Body of pancreas (tissue), 4 donors: ENCODE results near the gene OPRL1.
A peak's percentile ranks its signal among the peaks of the same experiment; 100 is the strongest.

Source experiments
- POLR2A ChIP-seq, 3 donors: fragments of 450-650 bp; IDR thresholded peaks; one replicate each; pipeline ENCODE4 v1.6.1; 2016; ENCODE audit warnings: antibody characterized with exemption in 3 of 3, mild to moderate bottlenecking in 2 of 3
- TF ChIP-seq, protein P1 (sequence below), 7 experiments: fragments of 450-650 bp in 4 of 7; fragments of 200-600 bp in 3 of 7; sonication (generic) in 3 of 7; IDR thresholded peaks; one replicate each; pipeline ENCODE4 v1.5.1; 2016 to 2019; ENCODE audit warnings: antibody characterized with exemption in 7 of 7

DNA sequence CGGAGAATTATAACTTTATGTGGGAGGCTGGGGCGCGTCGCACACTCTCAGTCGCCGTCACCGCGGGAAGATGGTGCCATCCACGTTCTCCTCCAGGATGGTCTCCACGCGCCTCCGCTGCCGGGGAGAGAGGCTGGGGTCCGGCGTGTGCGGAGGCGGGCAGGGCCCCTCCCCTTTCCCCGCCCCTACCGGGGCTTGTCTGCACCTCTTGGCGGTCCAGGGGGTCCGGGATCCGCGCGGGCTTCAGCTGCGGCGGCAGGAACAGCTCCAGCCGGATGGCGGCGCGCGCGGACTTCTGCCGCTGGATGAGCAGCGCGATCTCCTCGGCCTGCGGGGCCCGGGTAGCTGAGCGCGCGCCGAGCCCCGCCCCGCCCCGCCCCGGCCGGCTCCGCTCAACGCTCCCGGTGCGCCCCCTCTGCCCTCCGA, 3.5 kb downstream of the OPRL1 start:
- TF ChIP-seq, protein P1, sequence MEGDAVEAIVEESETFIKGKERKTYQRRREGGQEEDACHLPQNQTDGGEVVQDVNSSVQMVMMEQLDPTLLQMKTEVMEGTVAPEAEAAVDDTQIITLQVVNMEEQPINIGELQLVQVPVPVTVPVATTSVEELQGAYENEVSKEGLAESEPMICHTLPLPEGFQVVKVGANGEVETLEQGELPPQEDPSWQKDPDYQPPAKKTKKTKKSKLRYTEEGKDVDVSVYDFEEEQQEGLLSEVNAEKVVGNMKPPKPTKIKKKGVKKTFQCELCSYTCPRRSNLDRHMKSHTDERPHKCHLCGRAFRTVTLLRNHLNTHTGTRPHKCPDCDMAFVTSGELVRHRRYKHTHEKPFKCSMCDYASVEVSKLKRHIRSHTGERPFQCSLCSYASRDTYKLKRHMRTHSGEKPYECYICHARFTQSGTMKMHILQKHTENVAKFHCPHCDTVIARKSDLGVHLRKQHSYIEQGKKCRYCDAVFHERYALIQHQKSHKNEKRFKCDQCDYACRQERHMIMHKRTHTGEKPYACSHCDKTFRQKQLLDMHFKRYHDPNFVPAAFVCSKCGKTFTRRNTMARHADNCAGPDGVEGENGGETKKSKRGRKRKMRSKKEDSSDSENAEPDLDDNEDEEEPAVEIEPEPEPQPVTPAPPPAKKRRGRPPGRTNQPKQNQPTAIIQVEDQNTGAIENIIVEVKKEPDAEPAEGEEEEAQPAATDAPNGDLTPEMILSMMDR (IDR thresholded peaks at IDR 0.05) = peak; percentile 34 to 64 (median 49)
- no peak for TF ChIP-seq POLR2A (IDR thresholded peaks at IDR 0.05)
